ENCODE data around the gene DUSP2.
A peak's percentile ranks its signal among the peaks of the same experiment; 100 is the strongest.

Gene DUSP2

DNA sequence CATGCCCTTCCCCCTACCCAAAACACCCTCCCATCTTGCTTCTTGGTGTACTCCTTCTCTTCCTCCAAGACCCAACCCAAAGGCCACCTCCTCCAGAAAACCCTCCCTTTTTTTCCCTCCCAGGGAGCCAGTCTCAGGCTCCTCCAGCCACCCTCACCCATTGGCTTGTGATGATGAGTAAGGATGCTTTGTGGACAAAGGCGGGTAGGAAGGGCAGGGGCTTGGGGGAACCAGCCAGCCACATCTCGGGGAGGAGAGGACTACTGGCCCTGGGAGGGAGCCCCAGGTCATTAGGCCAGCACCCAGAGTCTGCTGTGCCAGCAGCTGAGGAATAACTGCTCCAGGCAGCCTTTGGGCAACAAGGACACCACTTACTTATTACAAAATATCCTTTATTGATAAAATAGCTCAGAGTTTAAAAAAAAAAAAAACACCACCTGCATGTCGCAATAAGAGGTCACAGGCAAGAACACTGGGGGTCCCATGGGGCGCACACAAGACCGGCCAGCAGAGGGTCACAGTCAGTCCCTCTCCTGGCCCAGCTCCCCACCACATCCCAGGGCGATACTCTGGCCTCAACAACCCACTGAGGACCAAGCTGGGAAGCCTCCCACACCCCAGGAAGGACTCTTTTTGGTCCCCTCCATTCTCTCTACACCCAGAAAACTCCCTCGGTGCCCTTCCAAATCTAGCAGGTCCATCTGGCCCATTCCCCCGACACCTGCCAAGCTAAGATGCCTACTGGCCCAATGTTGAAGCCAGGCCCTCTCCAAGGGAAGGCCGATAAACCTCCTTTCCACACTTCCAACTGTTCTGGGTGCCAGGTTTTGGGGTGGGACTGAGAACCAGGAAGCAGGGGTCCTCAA lies 32.5 kb downstream of the DUSP2 start:
- no peak for DNase-seq

- peak; percentile 70 for DNase-seq
These were observed 33.3 kb downstream of the DUSP2 start for GRCh38 chr2:96111823-96112500.

DNA sequence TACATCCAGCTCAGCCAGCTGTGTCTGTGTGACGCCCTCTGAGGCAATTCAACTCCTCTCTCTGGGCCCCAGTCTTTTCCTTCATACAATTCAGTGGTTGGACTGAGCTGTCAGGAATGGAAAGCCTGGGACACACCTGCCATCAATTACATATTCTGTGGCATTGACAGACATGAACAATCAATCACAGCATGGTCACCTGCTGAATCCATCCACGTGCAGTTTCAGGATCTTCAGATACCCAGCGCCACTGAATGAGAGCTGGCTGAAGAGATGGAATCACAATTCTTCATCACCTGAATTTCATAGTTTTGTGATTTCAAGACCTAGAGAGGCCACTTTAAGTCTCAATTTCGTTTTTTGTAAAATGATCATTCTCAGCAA lies 34.0 kb downstream of the DUSP2 start:
- DNase-seq, result peak; percentile 42

GRCh38 chr2:96110621-96111256 lies 34.5 kb downstream of the DUSP2 start:
- DNase-seq, result no peak

DNA sequence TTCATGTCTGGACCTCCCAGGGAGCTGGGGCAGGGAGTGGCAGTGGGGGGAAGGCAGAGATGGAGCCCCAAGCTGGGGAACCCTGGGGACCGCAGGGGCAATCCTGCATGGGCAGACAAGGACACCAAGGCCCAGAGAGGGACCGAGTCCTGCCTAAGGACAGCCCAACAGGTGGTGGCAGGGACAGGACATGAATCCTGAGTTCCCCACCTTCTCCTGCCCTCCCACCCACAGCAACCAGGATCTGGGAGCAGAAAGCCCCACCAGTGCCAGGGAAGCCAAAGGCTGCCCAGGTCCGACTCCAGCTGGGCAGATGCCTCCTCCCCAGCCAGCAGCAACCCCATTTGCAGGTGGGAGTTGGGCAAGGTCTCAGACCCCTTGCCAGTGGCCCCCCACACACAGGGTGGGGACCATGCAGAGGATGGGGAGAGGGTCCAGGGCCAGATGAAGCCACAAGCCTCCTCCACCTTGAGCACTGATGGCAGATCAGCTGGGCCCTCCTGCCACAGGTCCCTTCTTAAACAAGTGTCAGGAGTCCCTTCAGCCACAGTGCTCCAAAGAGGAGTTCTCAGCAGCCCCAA lies 35.2 kb downstream of the DUSP2 start:
- no peak for DNase-seq

- DNase-seq, result no peak
These were observed 35.9 kb downstream of the DUSP2 start for GRCh38 chr2:96109361-96109680.

DNA sequence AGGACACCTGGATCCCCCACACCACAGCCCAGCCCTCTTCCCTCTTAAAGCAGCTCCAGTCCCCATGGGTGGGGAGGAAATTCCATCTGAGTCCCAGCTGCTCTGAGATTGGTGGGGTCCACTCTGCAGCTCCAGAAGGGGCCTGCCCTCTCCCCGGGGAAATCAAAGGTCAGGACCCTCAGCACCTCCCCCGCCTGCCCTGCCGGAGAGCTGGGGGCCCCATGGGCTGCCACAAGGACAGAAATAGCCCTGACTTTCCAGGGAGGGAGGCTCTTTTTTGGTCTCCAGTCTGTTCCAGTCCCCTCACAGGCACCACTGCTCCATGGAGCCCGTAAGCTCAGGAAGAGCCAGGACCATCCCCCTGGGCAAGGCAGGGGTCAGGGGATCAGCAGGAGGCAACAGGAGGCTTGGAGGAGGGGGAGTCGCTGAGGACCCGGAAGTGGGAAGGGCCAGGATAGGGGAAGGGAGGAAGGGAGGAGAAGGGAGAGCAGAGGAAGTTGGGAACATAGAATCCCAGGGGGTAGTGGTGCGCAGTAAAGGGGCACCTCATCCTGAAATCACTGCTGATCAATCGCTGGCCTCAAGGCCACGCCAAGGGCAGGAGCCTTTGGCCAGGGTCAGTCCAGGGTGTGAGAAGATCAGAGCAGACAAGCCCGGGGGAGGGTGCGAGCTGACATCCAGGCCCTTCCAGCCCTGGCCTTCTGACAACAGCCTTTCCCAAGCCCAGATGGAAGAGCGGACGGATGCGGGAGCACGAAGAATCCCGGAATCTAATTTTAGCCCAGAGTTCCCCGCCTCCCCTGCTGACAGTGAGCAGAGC lies 36.5 kb downstream of the DUSP2 start:
- DNase-seq, result no peak

- no peak for DNase-seq
These were observed 37.1 kb downstream of the DUSP2 start for GRCh38 chr2:96108151-96108540.

GRCh38 chr2:96107708-96108065 lies 37.6 kb downstream of the DUSP2 start:
- DNase-seq, result no peak

DNA sequence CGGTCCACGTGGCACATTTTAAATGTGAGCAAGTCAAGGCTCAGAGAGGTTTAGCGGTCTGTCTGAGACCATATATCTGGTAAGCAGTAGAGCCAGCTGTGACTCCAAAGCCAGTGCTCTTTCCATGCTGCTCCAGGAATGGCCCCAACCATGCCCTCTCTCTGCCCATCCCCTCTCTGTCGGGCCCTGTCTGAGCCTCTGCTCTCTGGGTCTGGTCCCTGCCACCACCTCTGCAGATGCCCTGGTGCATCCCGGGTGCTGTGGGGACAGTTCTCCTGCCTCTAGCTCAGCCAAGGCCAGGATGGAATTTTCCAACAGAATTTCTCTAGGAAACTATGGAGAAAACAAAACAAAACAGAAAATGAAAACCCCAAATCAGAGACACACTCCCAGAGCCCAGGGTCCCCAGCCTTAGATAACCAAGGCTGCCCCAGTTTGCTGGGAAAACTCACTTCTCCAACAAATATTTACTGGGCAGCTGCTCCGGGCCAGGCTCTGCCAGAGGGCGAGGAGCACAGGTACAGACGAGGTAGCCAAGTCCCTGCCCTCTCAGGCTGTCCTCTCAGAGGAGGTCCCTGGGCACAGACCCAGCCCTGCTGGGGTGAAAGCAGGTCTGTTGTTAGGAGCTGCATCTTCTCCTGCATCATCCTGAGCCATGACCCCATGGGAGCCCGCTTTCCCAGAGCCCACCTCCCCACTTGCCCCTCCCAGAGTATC lies 38.1 kb downstream of the DUSP2 start:
- no peak for DNase-seq

- no peak for DNase-seq
These were observed 39.1 kb downstream of the DUSP2 start for GRCh38 chr2:96105994-96106715.

- DNase-seq, result no peak
These were observed 39.9 kb downstream of the DUSP2 start for GRCh38 chr2:96105152-96105915.

GRCh38 chr2:96104487-96104861 lies 40.8 kb downstream of the DUSP2 start:
- no peak for DNase-seq

- DNase-seq, result no peak
These were observed 41.3 kb downstream of the DUSP2 start for GRCh38 chr2:96103761-96104486.

- no peak for DNase-seq
These were observed 42.0 kb downstream of the DUSP2 start for GRCh38 chr2:96103187-96103601.

GRCh38 chr2:96102596-96103186 lies 42.5 kb downstream of the DUSP2 start:
- DNase-seq, result no peak

GRCh38 chr2:96100893-96101304 lies 44.3 kb downstream of the DUSP2 start:
- no peak for DNase-seq

DNA sequence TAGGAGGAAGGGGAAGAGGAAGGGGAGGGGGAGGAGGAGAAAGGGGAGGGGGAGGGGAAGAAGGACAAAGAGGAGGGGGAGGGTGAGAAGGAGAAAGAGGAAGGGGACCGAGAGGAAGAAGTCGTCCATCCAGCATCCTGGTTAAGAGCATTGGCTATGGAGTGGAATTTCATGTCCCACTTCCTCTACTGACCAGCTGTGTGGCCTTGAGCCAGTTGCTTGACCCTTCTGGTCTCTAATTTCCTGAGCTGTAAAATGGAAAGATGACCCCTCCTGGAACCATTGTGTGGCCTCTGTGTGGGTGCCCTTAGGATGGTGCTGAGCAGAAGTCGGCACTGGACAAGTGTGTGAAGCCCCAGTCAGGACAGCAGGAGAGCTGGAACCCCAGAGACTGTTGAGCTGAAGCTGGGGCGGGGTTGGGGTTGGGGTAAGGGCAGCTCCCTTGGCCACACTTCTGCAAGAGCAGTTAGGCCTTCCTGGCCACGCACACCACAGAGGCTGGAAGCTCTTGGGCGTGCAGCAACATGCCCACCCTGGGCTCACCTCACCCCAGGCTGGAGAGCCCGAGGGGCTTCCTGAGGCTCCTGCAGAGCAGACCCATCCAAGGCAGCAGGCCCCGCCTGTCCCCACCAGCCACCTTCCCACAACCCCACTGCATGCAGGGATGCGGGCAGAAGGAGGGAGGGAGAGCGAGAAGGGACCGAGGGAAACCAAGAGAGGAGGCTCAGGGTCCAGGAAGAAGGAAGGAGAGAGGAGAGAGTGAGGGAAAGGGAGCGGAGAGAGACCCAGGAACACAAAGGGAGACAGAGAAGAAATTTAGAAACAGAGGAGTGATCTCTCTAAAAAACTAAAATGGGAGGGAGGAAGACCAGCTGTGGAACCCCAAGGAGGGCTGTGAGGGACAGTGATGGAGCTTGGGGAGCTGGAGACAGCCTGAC lies 45.1 kb downstream of the DUSP2 start:
- DNase-seq, result no peak

Measured in DMS53 (cell line).